ENCODE data around the gene ZNF610. TPM values are rescaled to one million over a fixed set of nuclear protein-coding genes. Genes with fewer than 3 reads are reported as not detected.

The ZNF610 gene
- total RNA-seq, 1 donor from 2014 or later, result 11.5 TPM

- H3K9me3 Mint-ChIP-seq, result peaks cover 7% of the 10 kb centered on the region
- H3K27ac Mint-ChIP-seq (ENCODE audit: unreplicated experiment), result peak within 1 kb of the TSS; percentile 98
- peak within 1 kb of the TSS; percentile 97 for H3K4me3 Mint-ChIP-seq
- DNase-seq (ENCODE audit: low read depth, low spot score), result peak; percentile 63
- peaks cover 23% of the 10 kb centered on the region for H3K4me1 Mint-ChIP-seq
- peaks cover 4% of the 10 kb centered on the region for H3K27me3 Mint-ChIP-seq (ENCODE audit: low read depth)
- H3K36me3 Mint-ChIP-seq (ENCODE audit: low read depth), result peaks cover 61% of the 10 kb centered on the region
- TF ChIP-seq CTCF (conservative IDR thresholded peaks at IDR 0.05), result peak; percentile 32
Observed at GRCh38 chr19:52296773-52297600, 39.1 kb upstream of the ZNF610 start, which contains the start of gene ZNF480. ZNF480 (plus strand) TSS chr19:52297169; CDS start chr19:52300413, 3,244 bp downstream.

GRCh38 chr19:52297601-52298364, 38.3 kb upstream of the ZNF610 start:
- no peak for DNase-seq (ENCODE audit: low read depth, low spot score)
- H3K27me3 Mint-ChIP-seq (ENCODE audit: low read depth), result peaks cover 4% of the 10 kb centered on the region
- H3K4me1 Mint-ChIP-seq, result peaks cover 23% of the 10 kb centered on the region
- H3K27ac Mint-ChIP-seq (ENCODE audit: unreplicated experiment), result peak overlapping the region; percentile 98
- H3K36me3 Mint-ChIP-seq (ENCODE audit: low read depth), result peaks cover 62% of the 10 kb centered on the region
- no peak for TF ChIP-seq CTCF (conservative IDR thresholded peaks at IDR 0.05)
- peak overlapping the region; percentile 97 for H3K4me3 Mint-ChIP-seq
- peaks cover 6% of the 10 kb centered on the region for H3K9me3 Mint-ChIP-seq

DNA sequence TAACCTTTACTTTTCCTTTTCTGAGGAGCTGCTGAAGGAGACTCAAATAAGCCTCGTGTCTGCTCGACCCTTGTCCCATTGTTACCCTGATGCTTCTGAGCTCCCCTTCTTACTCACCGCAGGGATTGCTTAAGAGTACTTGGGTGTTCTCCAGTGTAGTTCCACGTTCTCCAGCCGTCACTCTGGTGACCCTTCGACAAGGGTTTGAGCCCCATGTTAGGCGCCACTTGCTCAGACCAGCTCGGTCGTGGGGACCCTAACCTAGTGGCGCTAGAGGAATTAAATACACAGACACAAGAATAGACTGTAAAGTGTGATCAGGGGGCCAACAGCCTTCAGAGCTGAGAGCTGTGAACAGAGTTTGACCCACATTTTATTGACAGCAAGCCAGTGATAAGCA, 28.8 kb upstream of the ZNF610 start:
- Mint-ChIP-seq H3K4me3 (no peak overlapping the region), H3K9me3 (peaks cover 16% of the 10 kb centered on the region), H3K27ac (ENCODE audit: unreplicated experiment) (no peak overlapping the region), H3K36me3 (ENCODE audit: low read depth) (peaks cover 85% of the 10 kb centered on the region), H3K27me3 (ENCODE audit: low read depth) (no peaks in the 10 kb centered on the region), H3K4me1 (no peaks in the 10 kb centered on the region)
- DNase-seq (ENCODE audit: low read depth, low spot score), result no peak
- no peak for TF ChIP-seq CTCF (conservative IDR thresholded peaks at IDR 0.05)

GRCh38 chr19:52322429-52322828, 13.6 kb upstream of the ZNF610 start:
- Mint-ChIP-seq H3K36me3 (ENCODE audit: low read depth) (peaks cover 94% of the 10 kb centered on the region), H3K4me3 (no peak overlapping the region), H3K4me1 (no peaks in the 10 kb centered on the region), H3K9me3 (peaks cover 46% of the 10 kb centered on the region), H3K27ac (ENCODE audit: unreplicated experiment) (no peak overlapping the region), H3K27me3 (ENCODE audit: low read depth) (no peaks in the 10 kb centered on the region)
- no peak for TF ChIP-seq CTCF (conservative IDR thresholded peaks at IDR 0.05)
- no peak for DNase-seq (ENCODE audit: low read depth, low spot score)

GRCh38 chr19:52331757-52332156, 4.3 kb upstream of the ZNF610 start:
- peaks cover 22% of the 10 kb centered on the region for H3K9me3 Mint-ChIP-seq
- peaks cover 7% of the 10 kb centered on the region for H3K4me1 Mint-ChIP-seq
- no peak for DNase-seq (ENCODE audit: low read depth, low spot score)
- peak overlapping the region; percentile 47 for H3K4me3 Mint-ChIP-seq
- peaks cover 37% of the 10 kb centered on the region for H3K36me3 Mint-ChIP-seq (ENCODE audit: low read depth)
- peaks cover 3% of the 10 kb centered on the region for H3K27me3 Mint-ChIP-seq (ENCODE audit: low read depth)
- TF ChIP-seq CTCF (conservative IDR thresholded peaks at IDR 0.05), result no peak
- no peak overlapping the region for H3K27ac Mint-ChIP-seq (ENCODE audit: unreplicated experiment)

Measured in neural crest cell (in vitro differentiated cells).